ENCODE measurements around the gene SYAP1. TPM values are rescaled to one million over a fixed set of nuclear protein-coding genes. Genes with fewer than 3 reads are reported as not detected.

SYAP1 gene
- total and polyA plus RNA-seq, 2 of the 8 experiments (the other 6 are each of a cell fraction or from before 2014, with no cell fraction given), result 2.9 to 20.3 TPM

- POLR2A ChIA-PET (ENCODE audit: partially characterized antibody), result interaction anchor here (1.5 kb wide), 1 partner anchor 20 kb away, joined by 4 read pairs; the partner anchor contains the start of gene SYAP1
- no peak overlapping the region for H3K4me3 ChIP-seq (ENCODE audit: extremely low read depth in 1 of 4, insufficient read depth in 2 of 4, low read depth in 3 of 4, low read length in 4 of 4)
- H3K4me2 ChIP-seq (ENCODE audit: insufficient read depth in 1 of 2, low read depth in 2 of 2, low read length in 2 of 2), result no peak overlapping the region
- peaks cover 0 to 2% of the 10 kb centered on the region in 2 experiments for H4K20me1 ChIP-seq (replicated peaks in 1 of 2; ENCODE audit: control insufficient read depth in 1 of 2, insufficient read depth in 2 of 2, low read length in 2 of 2)
- CTCF ChIA-PET (ENCODE audit: partially characterized antibody), result no interaction called here
- H3K56ac ChIP-seq (replicated peaks; ENCODE audit: insufficient read length, low read depth, low read length), result no peak overlapping the region
- H3K79me1 ChIP-seq (ENCODE audit: low read depth, low read length), result no peaks in the 10 kb centered on the region
- H2BK20ac ChIP-seq (ENCODE audit: low read length), result no peak overlapping the region
- H4K5ac ChIP-seq (ENCODE audit: insufficient read length, low read depth, low read length), result no peak overlapping the region
- H3K9me3 ChIP-seq (ENCODE audit: insufficient read depth in 2 of 2, low read depth in 1 of 2, low read length in 1 of 2), result no peaks in the 10 kb centered on the region
- no peak overlapping the region for H2BK5ac ChIP-seq (ENCODE audit: low read depth, low read length)
- H2BK120ac ChIP-seq (replicated peaks; ENCODE audit: low read depth, low read length), result no peak overlapping the region
- no peak overlapping the region for H3K14ac ChIP-seq (ENCODE audit: insufficient read length)
- DNase-seq (ENCODE audit: low read depth in 1 of 2, low spot score in 2 of 2) (no peak), FAIRE-seq (no peak)
- H3K36me3 ChIP-seq (ENCODE audit: control insufficient read depth in 2 of 4, insufficient read depth in 4 of 4, low read length in 3 of 4), result peaks cover 7 to 42% (median 28%) of the 10 kb centered on the region in 4 experiments; a peak in 7 of 8 replicates
- H3K4ac ChIP-seq (replicated peaks; ENCODE audit: insufficient read length, low read depth, low read length), result no peak overlapping the region
- 95% methylated on average over 4 of the region's 6 CpGs; no CpG with 5 or more reads in 1 of the 2 experiments for WGBS, 2 experiments (ENCODE audit: extremely low coverage in 1 of 2, insufficient coverage in 1 of 2, insufficient read length in 1 of 2, insufficient replicate concordance in 2 of 2, low coverage in 1 of 2, low lambda C conversion rate in 2 of 2, missing lambda C conversion rate in 1 of 2)
- H3K79me2 ChIP-seq (ENCODE audit: control insufficient read depth in 1 of 2, insufficient read depth in 2 of 2, low read length in 2 of 2), result no peaks in the 10 kb centered on the region
- no peak overlapping the region for H3K27ac ChIP-seq (ENCODE audit: low read depth, low read length)
- H3K18ac ChIP-seq (ENCODE audit: extremely low read depth, low read length), result no peak overlapping the region
- no peak overlapping the region for H4K8ac ChIP-seq (ENCODE audit: extremely low read depth, insufficient read depth, low read length)
- H2BK15ac ChIP-seq (ENCODE audit: low read length), result no peak overlapping the region
- H3K23me2 ChIP-seq (ENCODE audit: low read depth, low read length), result no peaks in the 10 kb centered on the region
- H3K23ac ChIP-seq (ENCODE audit: insufficient read length), result no peak overlapping the region
- H4K91ac ChIP-seq (replicated peaks; ENCODE audit: insufficient read length, low read length), result no peak overlapping the region
- no peak overlapping the region for H2BK12ac ChIP-seq (ENCODE audit: low read depth, low read length)
- H3K4me1 ChIP-seq (replicated peaks in 1 of 4; ENCODE audit: control insufficient read depth in 3 of 4, insufficient read depth in 4 of 4, low read length in 3 of 4), result no peaks in the 10 kb centered on the region
- H2AFZ ChIP-seq (ENCODE audit: low read length), result no peak overlapping the region
- H3K27me3 ChIP-seq (replicated peaks in 1 of 4; ENCODE audit: control insufficient read depth in 3 of 4, extremely low read depth in 1 of 4, insufficient read depth in 3 of 4, low read length in 3 of 4), result no peaks in the 10 kb centered on the region
- no peak overlapping the region for H2AK5ac ChIP-seq (ENCODE audit: low read depth, low read length)
- H3K9ac ChIP-seq (replicated peaks in 1 of 4; ENCODE audit: extremely low read depth in 1 of 4, low read depth in 3 of 4, low read length in 3 of 4), result no peak overlapping the region
- TF ChIP-seq SP1 (IDR thresholded peaks at IDR 0.05; ENCODE audit: low read depth, low read length) (no peak), TAF1 (IDR thresholded peaks at IDR 0.05; ENCODE audit: low read depth, low read length) (no peak), NANOG (IDR thresholded peaks at IDR 0.05; ENCODE audit: insufficient read depth, low read depth, low read length, poor library complexity, severe bottlenecking) (no peak), MAX (IDR thresholded peaks at IDR 0.05) (no peak), SRF (IDR thresholded peaks at IDR 0.05; ENCODE audit: low read depth, low read length) (no peak), POU5F1 (IDR thresholded peaks at IDR 0.05; ENCODE audit: low read depth, low read length) (no peak), SP2 (IDR thresholded peaks at IDR 0.05; ENCODE audit: low read length) (no peak), JUND (IDR thresholded peaks at IDR 0.05; ENCODE audit: low read length) (no peak), MAFK (IDR thresholded peaks at IDR 0.05; ENCODE audit: low read depth, low read length) (no peak), CTCF (IDR thresholded peaks at IDR 0.05; ENCODE audit: control extremely low read depth in 1 of 3, insufficient read depth in 1 of 3, low read depth in 1 of 3, low read length in 3 of 3) (no peak), USF2 (IDR thresholded peaks at IDR 0.05; ENCODE audit: low read length) (no peak)
These were observed 20.2 kb downstream of the SYAP1 start for GRCh38 chrX:16739574-16739973.
